PC-9 (cell line): ENCODE data around the gene PHEX. TPM values are rescaled to one million over a fixed set of nuclear protein-coding genes. Genes with fewer than 3 reads are reported as not detected.
A peak's percentile ranks its signal among the peaks of the same experiment; 100 is the strongest.

ENCODE experiments used
- BruUV-seq: library from RNA; stranded (reverse); fragments of 400-500 nt; replicated peaks from 2 replicates; lab custom pipeline; 2021; lab: Mats Ljungman, UMichigan
- CTCF ChIA-PET: fragments of 300-600 bp; sonication (Branson Sonifier 250); formaldehyde crosslinking; loops from one replicate; lab custom pipeline; 2022; ENCODE audit warnings: antibody characterized with exemption; lab: Charles Lee
- POLR2A ChIA-PET: fragments of 300-600 bp; sonication (Branson Sonifier 250); formaldehyde crosslinking; loops from one replicate; lab custom pipeline; 2022; ENCODE audit warnings: antibody characterized with exemption; ENCODE audit not compliant: unreplicated experiment; lab: Charles Lee
- DNase-seq, 2 experiments: peaks; one replicate each; pipeline versions ENCODE4 v3.0.0 to v3.0.0-alpha.2; 2015 to 2022; ENCODE audit warnings: mixed read lengths in 1 of 2
- H2AFZ ChIP-seq: fragments of 200-600 bp; sonication (generic); 2 replicates; pipeline ENCODE4 v1.8.1; 2017; ENCODE audit warnings: antibody characterized with exemption
- H3F3A ChIP-seq: fragments of 200-600 bp; sonication (generic); 2 replicates; pipeline ENCODE4 v1.8.1; 2017; ENCODE audit warnings: antibody characterized with exemption, mild to moderate bottlenecking, low read depth; ENCODE audit not compliant: insufficient read depth
- H3K27ac ChIP-seq: fragments of 200-600 bp; sonication (generic); 2 replicates; pipeline ENCODE4 v1.6.1; 2016; ENCODE audit warnings: mixed run types
- H3K27me3 ChIP-seq: fragments of 200-600 bp; sonication (generic); 2 replicates; pipeline ENCODE4 v1.6.1; 2016; ENCODE audit warnings: low read depth, mixed run types; ENCODE audit not compliant: insufficient read depth
- H3K36me3 ChIP-seq: fragments of 200-600 bp; sonication (generic); 2 replicates; pipeline ENCODE4 v1.6.1; 2016; ENCODE audit warnings: low read depth, mixed run types
- H3K4me1 ChIP-seq: fragments of 200-600 bp; sonication (generic); replicated peaks from 2 replicates; pipeline ENCODE4 v1.6.1; 2016; ENCODE audit warnings: mixed run types; ENCODE audit not compliant: insufficient read depth
- H3K4me2 ChIP-seq: fragments of 200-600 bp; sonication (generic); 2 replicates; pipeline ENCODE4 v1.6.1; 2017; ENCODE audit warnings: mixed run types
- H3K4me3 ChIP-seq: fragments of 200-600 bp; sonication (generic); 2 replicates; pipeline ENCODE4 v1.6.1; 2016; ENCODE audit warnings: mixed run types
- H3K79me2 ChIP-seq: fragments of 200-600 bp; sonication (generic); 2 replicates; pipeline ENCODE4 v1.6.1; 2017; ENCODE audit warnings: low read depth, mixed run types
- H3K9me2 ChIP-seq: fragments of 200-600 bp; sonication (generic); 2 replicates; pipeline ENCODE4 v1.8.1; 2017; ENCODE audit warnings: mild to moderate bottlenecking; ENCODE audit not compliant: insufficient read depth
- H3K9me3 ChIP-seq: fragments of 200-600 bp; sonication (generic); 2 replicates; pipeline ENCODE4 v1.8.1; 2016; ENCODE audit warnings: low read depth; ENCODE audit not compliant: insufficient read depth
- H4K20me1 ChIP-seq: fragments of 200-600 bp; sonication (generic); 2 replicates; pipeline ENCODE4 v1.8.1; 2017; ENCODE audit not compliant: insufficient read depth
- EZH2 ChIP-seq: fragments of 200-600 bp; sonication (generic); IDR thresholded peaks from 2 replicates; pipeline ENCODE4 v1.8.0; 2017; ENCODE audit warnings: antibody characterized with exemption, low read depth
- intact Hi-C: fragments of 100-400 bp; cut with micrococcal nuclease; formaldehyde crosslinking; loops from one replicate; pipeline ENCODE4 v1.10.0; 2022; ENCODE audit not compliant: unreplicated experiment
- total RNA-seq: library from RNA; stranded (reverse); gene quantifications from 2 replicates; pipeline ENCODE4 v1.2.3, GENCODE V29; 2021
- TF ChIP-seq, protein P1 (sequence below): fragments of 200-600 bp; sonication (generic); conservative IDR thresholded peaks from 2 replicates; pipeline ENCODE4 v1.6.1; 2017; ENCODE audit warnings: mixed run types, antibody characterized with exemption, mild to moderate bottlenecking, moderate library complexity

The PHEX gene
- total RNA-seq, 1 experiment from 2014 or later = 3.5 TPM

DNA sequence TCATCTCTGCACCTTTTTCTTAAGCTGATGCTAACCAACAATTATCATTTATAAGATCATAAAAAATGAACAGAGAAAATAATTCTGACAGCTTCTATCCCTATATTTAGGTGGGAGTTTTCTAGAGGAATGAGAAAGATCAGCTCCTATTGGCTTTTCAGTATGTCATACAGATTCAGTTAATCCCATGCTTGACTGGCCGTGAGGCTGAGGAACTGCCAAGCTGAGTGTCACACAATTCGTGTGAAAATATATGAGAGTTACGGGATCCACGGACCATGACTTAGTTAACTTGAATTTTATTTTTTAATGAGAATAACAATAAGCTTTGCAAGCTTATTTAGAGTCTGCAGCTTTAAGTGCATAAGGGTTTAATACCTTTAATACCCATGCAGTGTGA, 37.5 kb downstream of the PHEX start:
- Histone ChIP-seq H3K27ac (no peak overlapping the region), H4K20me1 (no peaks in the 10 kb centered on the region), H3K79me2 (no peaks in the 10 kb centered on the region), H2AFZ (no peak overlapping the region), H3K4me3 (no peak overlapping the region), H3K4me1 (peaks cover 19% of the 10 kb centered on the region), H3F3A (peaks cover 13% of the 10 kb centered on the region), H3K9me2 (no peaks in the 10 kb centered on the region), H3K36me3 (no peaks in the 10 kb centered on the region), H3K27me3 (no peaks in the 10 kb centered on the region), H3K4me2 (no peak overlapping the region), H3K9me3 (no peaks in the 10 kb centered on the region; the same call in 1 of the 2 replicates)
- DNase-seq = no peak
- intact Hi-C loops = no loop called here
- no peak for TF ChIP-seq EZH2
- TF ChIP-seq, protein P1, sequence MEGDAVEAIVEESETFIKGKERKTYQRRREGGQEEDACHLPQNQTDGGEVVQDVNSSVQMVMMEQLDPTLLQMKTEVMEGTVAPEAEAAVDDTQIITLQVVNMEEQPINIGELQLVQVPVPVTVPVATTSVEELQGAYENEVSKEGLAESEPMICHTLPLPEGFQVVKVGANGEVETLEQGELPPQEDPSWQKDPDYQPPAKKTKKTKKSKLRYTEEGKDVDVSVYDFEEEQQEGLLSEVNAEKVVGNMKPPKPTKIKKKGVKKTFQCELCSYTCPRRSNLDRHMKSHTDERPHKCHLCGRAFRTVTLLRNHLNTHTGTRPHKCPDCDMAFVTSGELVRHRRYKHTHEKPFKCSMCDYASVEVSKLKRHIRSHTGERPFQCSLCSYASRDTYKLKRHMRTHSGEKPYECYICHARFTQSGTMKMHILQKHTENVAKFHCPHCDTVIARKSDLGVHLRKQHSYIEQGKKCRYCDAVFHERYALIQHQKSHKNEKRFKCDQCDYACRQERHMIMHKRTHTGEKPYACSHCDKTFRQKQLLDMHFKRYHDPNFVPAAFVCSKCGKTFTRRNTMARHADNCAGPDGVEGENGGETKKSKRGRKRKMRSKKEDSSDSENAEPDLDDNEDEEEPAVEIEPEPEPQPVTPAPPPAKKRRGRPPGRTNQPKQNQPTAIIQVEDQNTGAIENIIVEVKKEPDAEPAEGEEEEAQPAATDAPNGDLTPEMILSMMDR = no peak
- CTCF ChIA-PET = no interaction called here
- no TSS peak for BruUV-seq
- POLR2A ChIA-PET = no interaction called here

DNA sequence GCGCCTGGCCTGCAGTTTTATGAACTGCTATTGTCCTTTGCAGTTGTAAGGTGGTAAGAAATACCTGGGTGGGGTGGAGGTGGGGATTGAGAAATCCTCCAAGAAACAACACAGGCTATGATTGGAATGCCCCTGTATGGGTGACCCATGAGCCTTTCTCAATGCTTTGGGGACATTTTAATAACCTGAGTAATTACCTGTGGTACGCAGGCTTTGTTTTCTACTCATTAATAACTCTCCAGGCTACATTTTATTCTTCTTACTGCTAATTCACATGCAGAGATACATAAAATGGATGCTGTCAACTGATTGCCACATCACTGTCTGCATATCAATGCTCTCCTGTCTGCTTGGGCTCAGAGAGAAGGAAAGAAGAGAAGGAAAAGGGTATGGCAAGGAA, 41.8 kb downstream of the PHEX start:
- H3F3A ChIP-seq = peaks cover 20% of the 10 kb centered on the region
- POLR2A ChIA-PET = no interaction called here
- H3K36me3 ChIP-seq = no peaks in the 10 kb centered on the region
- CTCF ChIA-PET = no interaction called here
- TF ChIP-seq, protein P1 = no peak
- TF ChIP-seq EZH2 = no peak
- H3K9me3 ChIP-seq = no peaks in the 10 kb centered on the region
- no peak overlapping the region for H3K4me3 ChIP-seq
- no peak overlapping the region for H2AFZ ChIP-seq
- peak; percentile 65 to 95 for DNase-seq
- H3K4me1 ChIP-seq = peaks cover 19% of the 10 kb centered on the region
- BruUV-seq = no TSS peak
- intact Hi-C loops = loop anchor here (1.0 to 5.0 kb wide), 3 partner anchors 14 to 98 kb away; no protein-coding TSS in a partner anchor
- H3K4me2 ChIP-seq = peak overlapping the region; percentile 14
- H3K9me2 ChIP-seq = no peaks in the 10 kb centered on the region
- no peaks in the 10 kb centered on the region for H3K27me3 ChIP-seq
- H4K20me1 ChIP-seq = no peaks in the 10 kb centered on the region
- H3K79me2 ChIP-seq = no peaks in the 10 kb centered on the region
- H3K27ac ChIP-seq = peak overlapping the region; percentile 73

DNA sequence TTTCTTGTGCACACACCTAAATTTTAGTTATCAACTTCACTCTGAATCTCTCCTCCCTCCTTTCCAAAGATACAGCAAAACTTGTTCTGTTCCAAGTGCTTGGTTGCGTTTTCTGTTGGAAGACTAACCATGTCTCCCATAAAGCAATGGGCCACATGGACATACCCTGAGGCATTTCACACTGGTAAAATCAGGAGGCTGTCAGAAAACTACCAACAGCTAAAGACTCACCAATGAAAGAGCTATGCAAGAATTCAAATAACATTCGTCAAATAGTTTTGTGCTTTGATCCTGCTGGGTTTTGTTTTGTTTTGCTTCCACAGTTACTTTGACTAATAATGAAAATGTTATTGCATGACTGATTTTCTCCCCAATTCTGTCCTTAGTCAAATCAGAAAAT, 46.0 kb downstream of the PHEX start:
- no peaks in the 10 kb centered on the region for H3K36me3 ChIP-seq
- H3K4me2 ChIP-seq = no peak overlapping the region
- H3F3A ChIP-seq = peaks cover 19% of the 10 kb centered on the region
- ChIA-PET POLR2A (no interaction called here), CTCF (no interaction called here)
- no peaks in the 10 kb centered on the region for H3K9me2 ChIP-seq
- no peaks in the 10 kb centered on the region for H3K79me2 ChIP-seq
- no peak overlapping the region for H2AFZ ChIP-seq
- peaks cover 15% of the 10 kb centered on the region for H3K4me1 ChIP-seq
- TF ChIP-seq, protein P1 = no peak
- no peak for TF ChIP-seq EZH2
- H3K4me3 ChIP-seq = no peak overlapping the region
- no peaks in the 10 kb centered on the region for H3K9me3 ChIP-seq
- intact Hi-C loops = no loop called here
- H4K20me1 ChIP-seq = no peaks in the 10 kb centered on the region
- no peak for DNase-seq
- no peaks in the 10 kb centered on the region for H3K27me3 ChIP-seq
- BruUV-seq = no TSS peak
- no peak overlapping the region for H3K27ac ChIP-seq
